SU-DHL-6 (cell line): ENCODE results near the gene CXCR5.

Experiments used
- CTCF ChIP-seq: fragments of 200-600 bp; sonication (generic); IDR thresholded peaks from one replicate; pipeline ENCODE4 v1.5.1; 2017; ENCODE audit warnings: antibody characterized with exemption, mild to moderate bottlenecking, low read length, moderate library complexity; ENCODE audit not compliant: insufficient read depth, poor library complexity, severe bottlenecking
- EZH2phosphoT487 ChIP-seq: fragments of 200-600 bp; sonication (generic), shearing (Covaris generic); conservative IDR thresholded peaks from 2 replicates; pipeline ENCODE4 v1.6.1; 2018; ENCODE audit warnings: mild to moderate bottlenecking, antibody characterized with exemption, low read length, moderate library complexity, mixed read lengths

GRCh38 chr11:118887206-118887605, 3.5 kb downstream of the CXCR5 start:
- TF ChIP-seq CTCF = no peak
- no peak for TF ChIP-seq EZH2phosphoT487
